ENCODE results near the gene MGAT3. TPM values are rescaled to one million over a fixed set of nuclear protein-coding genes. Genes with fewer than 3 reads are reported as not detected.

The MGAT3 gene
- total RNA-seq, 1 donor from 2014 or later = 12.8 TPM

DNA sequence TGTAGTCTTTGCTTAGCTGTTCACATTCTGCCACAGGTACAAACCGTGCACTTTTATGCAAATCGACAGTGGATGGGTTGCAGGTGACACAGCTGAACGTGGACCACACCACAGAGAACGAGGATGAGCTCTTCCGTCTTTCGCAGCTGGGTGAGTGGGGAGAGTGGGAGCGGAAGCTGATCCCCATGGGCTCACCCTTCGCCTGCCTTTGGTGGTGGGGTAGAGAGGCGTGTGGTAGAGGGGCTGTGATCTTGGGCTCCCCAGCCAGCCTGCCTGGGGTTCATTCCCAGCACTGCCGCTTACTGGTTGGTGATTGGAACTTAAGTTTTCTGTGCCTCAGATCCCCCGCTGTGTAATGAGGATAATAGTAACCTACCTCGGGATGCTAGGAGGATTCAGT is 38.1 kb upstream of the MGAT3 start:
- H3K36me3 Mint-ChIP-seq (ENCODE audit: unreplicated experiment) = no peaks in the 10 kb centered on the region
- peaks cover 7% of the 10 kb centered on the region for H3K27me3 Mint-ChIP-seq (ENCODE audit: unreplicated experiment)

GRCh38 chr22:39419096-39419495 is 37.7 kb upstream of the MGAT3 start:
- Mint-ChIP-seq H3K4me1 (ENCODE audit: low read depth, unreplicated experiment) (peaks cover 5% of the 10 kb centered on the region), H3K4me3 (ENCODE audit: unreplicated experiment) (no peak overlapping the region), H3K27ac (ENCODE audit: unreplicated experiment) (no peak overlapping the region), H3K27me3 (ENCODE audit: unreplicated experiment) (peaks cover 3% of the 10 kb centered on the region), H3K9me3 (ENCODE audit: unreplicated experiment) (peaks cover 3% of the 10 kb centered on the region), H3K36me3 (ENCODE audit: unreplicated experiment) (no peaks in the 10 kb centered on the region)
- DNase-seq = no peak
- TF ChIP-seq CTCF (IDR thresholded peaks at IDR 0.05; ENCODE audit: partially characterized antibody, unreplicated experiment) = no peak

More for the DNA sequence above, 38.1 kb upstream of the MGAT3 start:
- H3K9me3 Mint-ChIP-seq (ENCODE audit: unreplicated experiment) = peaks cover 3% of the 10 kb centered on the region
- H3K4me3 Mint-ChIP-seq (ENCODE audit: unreplicated experiment) = no peak overlapping the region
- H3K4me1 Mint-ChIP-seq (ENCODE audit: low read depth, unreplicated experiment) = peaks cover 9% of the 10 kb centered on the region
- H3K27ac Mint-ChIP-seq (ENCODE audit: unreplicated experiment) = no peak overlapping the region
- no peak for DNase-seq
- TF ChIP-seq CTCF (IDR thresholded peaks at IDR 0.05; ENCODE audit: partially characterized antibody, unreplicated experiment) = no peak

DNA sequence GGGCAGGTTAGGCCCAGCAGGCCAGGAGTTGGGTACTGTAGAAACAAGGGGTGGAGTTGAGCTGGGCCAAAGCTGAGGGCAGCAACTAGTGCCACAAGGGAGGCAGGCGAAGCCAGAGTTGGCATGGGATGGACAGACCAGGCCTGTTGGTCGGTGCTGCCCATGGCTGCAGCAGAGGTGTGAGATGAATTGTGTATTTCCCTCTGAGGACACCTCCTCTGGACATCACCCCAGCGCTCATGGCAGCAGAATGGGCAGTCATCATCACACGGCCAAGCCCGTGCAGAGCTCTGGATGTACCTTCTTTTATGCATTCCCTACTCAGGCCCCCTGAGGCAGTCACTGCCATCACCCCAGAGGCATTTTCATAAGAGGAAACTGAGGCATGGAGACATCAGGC is 36.9 kb upstream of the MGAT3 start:
- H3K36me3 Mint-ChIP-seq (ENCODE audit: unreplicated experiment) = no peaks in the 10 kb centered on the region

GRCh38 chr22:39421691-39422090 is 35.1 kb upstream of the MGAT3 start:
- no peak overlapping the region for H3K4me3 Mint-ChIP-seq (ENCODE audit: unreplicated experiment)
- no peaks in the 10 kb centered on the region for H3K36me3 Mint-ChIP-seq (ENCODE audit: unreplicated experiment)

More for the DNA sequence above, 36.9 kb upstream of the MGAT3 start:
- H3K9me3 Mint-ChIP-seq (ENCODE audit: unreplicated experiment) = peaks cover 3% of the 10 kb centered on the region
- peaks cover 2% of the 10 kb centered on the region for H3K27me3 Mint-ChIP-seq (ENCODE audit: unreplicated experiment)
- DNase-seq = no peak
- no peaks in the 10 kb centered on the region for H3K4me1 Mint-ChIP-seq (ENCODE audit: low read depth, unreplicated experiment)
- TF ChIP-seq CTCF (IDR thresholded peaks at IDR 0.05; ENCODE audit: partially characterized antibody, unreplicated experiment) = no peak
- H3K27ac Mint-ChIP-seq (ENCODE audit: unreplicated experiment) = no peak overlapping the region
- H3K4me3 Mint-ChIP-seq (ENCODE audit: unreplicated experiment) = no peak overlapping the region

GRCh38 chr22:39422101-39422500 is 34.7 kb upstream of the MGAT3 start:
- no peak overlapping the region for H3K4me3 Mint-ChIP-seq (ENCODE audit: unreplicated experiment)
- no peaks in the 10 kb centered on the region for H3K4me1 Mint-ChIP-seq (ENCODE audit: low read depth, unreplicated experiment)
- no peaks in the 10 kb centered on the region for H3K36me3 Mint-ChIP-seq (ENCODE audit: unreplicated experiment)
- H3K9me3 Mint-ChIP-seq (ENCODE audit: unreplicated experiment) = peaks cover 3% of the 10 kb centered on the region
- no peak for TF ChIP-seq CTCF (IDR thresholded peaks at IDR 0.05; ENCODE audit: partially characterized antibody, unreplicated experiment)
- H3K27me3 Mint-ChIP-seq (ENCODE audit: unreplicated experiment) = peaks cover 2% of the 10 kb centered on the region
- no peak overlapping the region for H3K27ac Mint-ChIP-seq (ENCODE audit: unreplicated experiment)
- DNase-seq = no peak

More at GRCh38 chr22:39421691-39422090, 35.1 kb upstream of the MGAT3 start:
- no peaks in the 10 kb centered on the region for H3K4me1 Mint-ChIP-seq (ENCODE audit: low read depth, unreplicated experiment)
- DNase-seq = no peak
- peaks cover 2% of the 10 kb centered on the region for H3K27me3 Mint-ChIP-seq (ENCODE audit: unreplicated experiment)
- no peak for TF ChIP-seq CTCF (IDR thresholded peaks at IDR 0.05; ENCODE audit: partially characterized antibody, unreplicated experiment)
- H3K9me3 Mint-ChIP-seq (ENCODE audit: unreplicated experiment) = peaks cover 3% of the 10 kb centered on the region
- no peak overlapping the region for H3K27ac Mint-ChIP-seq (ENCODE audit: unreplicated experiment)

All from glutamatergic neuron (in vitro differentiated cells).